GM19372 (cell line): ENCODE results near the gene CSNK1G2.

Experiments used
- ATAC-seq: cut with Tn5 transposase; IDR thresholded peaks from one replicate; pipeline ENCODE4 v1.9.1; 2021; ENCODE audit warnings: mild to moderate bottlenecking, low read depth, moderate library complexity; ENCODE audit not compliant: unreplicated experiment

The CSNK1G2 gene

GRCh38 chr19:1941146-1942077 is at the start of gene CSNK1G2:
Gene CSNK1G2 (plus strand): TSS chr19:1941172. CDS start chr19:1969773, 28,601 bp downstream.
- ATAC-seq, result no peak

- no peak for ATAC-seq
These were observed 47.2 kb upstream of the CSNK1G2 start for GRCh38 chr19:1893791-1894190.

GRCh38 chr19:1896508-1896907 is 44.5 kb upstream of the CSNK1G2 start:
- no peak for ATAC-seq

- no peak for ATAC-seq
These were observed 39.0 kb upstream of the CSNK1G2 start for GRCh38 chr19:1901940-1902404.

- ATAC-seq, result no peak
These were observed 38.0 kb upstream of the CSNK1G2 start for GRCh38 chr19:1902923-1903322.

GRCh38 chr19:1904860-1905109 is 36.2 kb upstream of the CSNK1G2 start:
- peak; percentile 3 for ATAC-seq

GRCh38 chr19:1905110-1905862 is 35.7 kb upstream of the CSNK1G2 start, which contains the start of the genes ADAT3 and SCAMP4:
Gene ADAT3 (plus strand): TSS chr19:1905399. CDS start chr19:1912048, 6,649 bp downstream.
Gene SCAMP4 (plus strand): TSS chr19:1905399. CDS start chr19:1915020, 9,621 bp downstream.
- peak; percentile 77 for ATAC-seq

GRCh38 chr19:1905863-1906375 is 35.1 kb upstream of the CSNK1G2 start:
- ATAC-seq, result no peak

- ATAC-seq, result no peak
These were observed 33.9 kb upstream of the CSNK1G2 start for GRCh38 chr19:1906985-1907562.

GRCh38 chr19:1907563-1908363 is 33.2 kb upstream of the CSNK1G2 start:
- ATAC-seq, result no peak

- no peak for ATAC-seq
These were observed 32.7 kb upstream of the CSNK1G2 start for GRCh38 chr19:1908364-1908678.

- no peak for ATAC-seq
These were observed 31.3 kb upstream of the CSNK1G2 start for GRCh38 chr19:1909761-1910080.

GRCh38 chr19:1910177-1910576 is 30.8 kb upstream of the CSNK1G2 start:
- no peak for ATAC-seq

- no peak for ATAC-seq
These were observed 29.9 kb upstream of the CSNK1G2 start for GRCh38 chr19:1911098-1911497.

GRCh38 chr19:1911995-1912394 is 29.0 kb upstream of the CSNK1G2 start:
- ATAC-seq, result no peak

GRCh38 chr19:1912760-1913505 is 28.0 kb upstream of the CSNK1G2 start:
- no peak for ATAC-seq

GRCh38 chr19:1913781-1914577 is 27.0 kb upstream of the CSNK1G2 start:
- ATAC-seq, result no peak

- ATAC-seq, result no peak
These were observed 26.1 kb upstream of the CSNK1G2 start for GRCh38 chr19:1914826-1915341.

- no peak for ATAC-seq
These were observed 23.8 kb upstream of the CSNK1G2 start for GRCh38 chr19:1917146-1917545.
